K562 (cell line): ENCODE data around the gene FAM98C. TPM values are rescaled to one million over a fixed set of nuclear protein-coding genes. Genes with fewer than 3 reads are reported as not detected.

Experiments
- CREB3 ChIP-seq: fragments of 450-650 bp; conservative IDR thresholded peaks from 2 replicates; pipeline ENCODE4 v1.6.1; 2016; ENCODE audit warnings: missing genetic modification characterization, low read depth, mild to moderate bottlenecking, missing compliant biosample characterization, moderate library complexity
- E2F1 ChIP-seq: sonication (generic); formaldehyde crosslinking; IDR thresholded peaks from 2 replicates; pipeline ENCODE4 v1.8.1; 2023; ENCODE audit warnings: mild to moderate bottlenecking, missing genetic modification reagents, moderate library complexity
- HEY1 ChIP-seq: fragments of 250-450 bp; sonication (Bioruptor Pico); IDR thresholded peaks from 2 replicates; pipeline ENCODE4 v1.5.0; 2020; ENCODE audit warnings: mild to moderate bottlenecking, moderate library complexity, borderline replicate concordance
- NFRKB ChIP-seq: fragments of 450-650 bp; IDR thresholded peaks from 2 replicates; pipeline ENCODE4 v1.6.1; 2016; ENCODE audit warnings: low read depth
- RFX5 ChIP-seq: IDR thresholded peaks from 2 replicates; pipeline ENCODE4 v1.6.1; 2011; ENCODE audit warnings: low read depth, mild to moderate bottlenecking, improper control_type of control experiment, low read length
- SIN3A ChIP-seq, 2 experiments: fragments of 150-350 bp in 1 of 2; IDR thresholded peaks; 2 replicates each; pipeline ENCODE4 v1.6.1; 2011 to 2016; ENCODE audit warnings: borderline replicate concordance in 2 of 2, low read depth in 2 of 2, low read length in 2 of 2, mild to moderate bottlenecking in 2 of 2, moderate library complexity in 2 of 2; ENCODE audit not compliant: control insufficient read depth in 1 of 2
- SMARCA4 ChIP-seq: fragments of 450-650 bp; IDR thresholded peaks from 2 replicates; pipeline ENCODE4 v1.6.1; 2016
- TAF7 ChIP-seq: fragments of 450-650 bp; IDR thresholded peaks from 2 replicates; pipeline ENCODE4 v1.6.1; 2016; ENCODE audit warnings: missing genetic modification characterization, missing compliant biosample characterization
- TAL1 ChIP-seq: fragments of 450-650 bp; IDR thresholded peaks from 2 replicates; pipeline ENCODE4 v1.6.1; 2016; ENCODE audit warnings: mild to moderate bottlenecking
- ZNF75A ChIP-seq: fragments of 450-650 bp; formaldehyde crosslinking; IDR thresholded peaks from 2 replicates; pipeline ENCODE4 v1.4.0; 2020; ENCODE audit warnings: mild to moderate bottlenecking
- polyA plus RNA-seq, 8 experiments: library from polyadenylated mRNA; depleted of rRNA in 4 of 8; stranded (reverse) in 5 of 8; unstranded in 3 of 8; fragments of >200 nt; fragmentation: Nextera tagmentation in 2 of 8; fragmentation: Illumina TruSeq in 1 of 8; extraction: Ambion mirVana in 2 of 8; extraction: Trizol in 1 of 8; gene quantifications; 2 replicates each; pipeline versions ENCODE4 v1.2.1 to v1.2.3, GENCODE V29; 2011 to 2014; ENCODE audit warnings: inconsistent platforms in 1 of 8, missing spikeins in 1 of 8
- total RNA-seq, 7 experiments: library from RNA; depleted of rRNA in 6 of 7; stranded (reverse); fragments of >200 nt in 6 of 7; fragmentation: Illumina TruSeq in 2 of 7; extraction: Trizol in 2 of 7; gene quantifications; 2 replicates each; pipeline versions ENCODE4 v1.2.1 to v1.2.3, GENCODE V29; 2011 to 2021; ENCODE audit warnings: low replicate concordance in 1 of 7
- TF ChIP-seq, protein P1 (sequence below): fragments of 250-450 bp; sonication (Bioruptor Pico); IDR thresholded peaks from 2 replicates; pipeline ENCODE4 v1.4.0; 2020; ENCODE audit warnings: mild to moderate bottlenecking, moderate library complexity
- TF ChIP-seq, protein P2 (sequence below): sonication (generic); formaldehyde crosslinking; IDR thresholded peaks from 2 replicates; pipeline ENCODE4 v1.8.1; 2023; ENCODE audit warnings: missing genetic modification reagents, mild to moderate bottlenecking, borderline replicate concordance
- TF ChIP-seq, protein P3 (sequence below): fragments of 250-450 bp; sonication (Bioruptor Pico); IDR thresholded peaks from 2 replicates; pipeline ENCODE4 v1.8.0; 2022; ENCODE audit warnings: inconsistent platforms
- TF ChIP-seq, protein P4 (sequence below): fragments of 450-650 bp; IDR thresholded peaks from 2 replicates; pipeline ENCODE4 v1.6.1; 2016; ENCODE audit warnings: borderline replicate concordance

FAM98C gene
- total and polyA plus RNA-seq, 9 of the 15 experiments (the other 6 are each of a cell fraction or from before 2014, with no cell fraction given) = 1.7 to 43.8 (median 13.7) TPM

- TF ChIP-seq, protein P1, sequence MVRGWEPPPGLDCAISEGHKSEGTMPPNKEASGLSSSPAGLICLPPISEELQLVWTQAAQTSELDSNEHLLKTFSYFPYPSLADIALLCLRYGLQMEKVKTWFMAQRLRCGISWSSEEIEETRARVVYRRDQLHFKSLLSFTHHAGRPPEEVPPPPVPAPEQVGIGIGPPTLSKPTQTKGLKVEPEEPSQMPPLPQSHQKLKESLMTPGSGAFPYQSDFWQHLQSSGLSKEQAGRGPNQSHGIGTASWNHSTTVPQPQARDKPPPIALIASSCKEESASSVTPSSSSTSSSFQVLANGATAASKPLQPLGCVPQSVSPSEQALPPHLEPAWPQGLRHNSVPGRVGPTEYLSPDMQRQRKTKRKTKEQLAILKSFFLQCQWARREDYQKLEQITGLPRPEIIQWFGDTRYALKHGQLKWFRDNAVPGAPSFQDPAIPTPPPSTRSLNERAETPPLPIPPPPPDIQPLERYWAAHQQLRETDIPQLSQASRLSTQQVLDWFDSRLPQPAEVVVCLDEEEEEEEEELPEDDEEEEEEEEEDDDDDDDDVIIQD (CRISPR knock-in tag) = no peak
- TF ChIP-seq, protein P2, sequence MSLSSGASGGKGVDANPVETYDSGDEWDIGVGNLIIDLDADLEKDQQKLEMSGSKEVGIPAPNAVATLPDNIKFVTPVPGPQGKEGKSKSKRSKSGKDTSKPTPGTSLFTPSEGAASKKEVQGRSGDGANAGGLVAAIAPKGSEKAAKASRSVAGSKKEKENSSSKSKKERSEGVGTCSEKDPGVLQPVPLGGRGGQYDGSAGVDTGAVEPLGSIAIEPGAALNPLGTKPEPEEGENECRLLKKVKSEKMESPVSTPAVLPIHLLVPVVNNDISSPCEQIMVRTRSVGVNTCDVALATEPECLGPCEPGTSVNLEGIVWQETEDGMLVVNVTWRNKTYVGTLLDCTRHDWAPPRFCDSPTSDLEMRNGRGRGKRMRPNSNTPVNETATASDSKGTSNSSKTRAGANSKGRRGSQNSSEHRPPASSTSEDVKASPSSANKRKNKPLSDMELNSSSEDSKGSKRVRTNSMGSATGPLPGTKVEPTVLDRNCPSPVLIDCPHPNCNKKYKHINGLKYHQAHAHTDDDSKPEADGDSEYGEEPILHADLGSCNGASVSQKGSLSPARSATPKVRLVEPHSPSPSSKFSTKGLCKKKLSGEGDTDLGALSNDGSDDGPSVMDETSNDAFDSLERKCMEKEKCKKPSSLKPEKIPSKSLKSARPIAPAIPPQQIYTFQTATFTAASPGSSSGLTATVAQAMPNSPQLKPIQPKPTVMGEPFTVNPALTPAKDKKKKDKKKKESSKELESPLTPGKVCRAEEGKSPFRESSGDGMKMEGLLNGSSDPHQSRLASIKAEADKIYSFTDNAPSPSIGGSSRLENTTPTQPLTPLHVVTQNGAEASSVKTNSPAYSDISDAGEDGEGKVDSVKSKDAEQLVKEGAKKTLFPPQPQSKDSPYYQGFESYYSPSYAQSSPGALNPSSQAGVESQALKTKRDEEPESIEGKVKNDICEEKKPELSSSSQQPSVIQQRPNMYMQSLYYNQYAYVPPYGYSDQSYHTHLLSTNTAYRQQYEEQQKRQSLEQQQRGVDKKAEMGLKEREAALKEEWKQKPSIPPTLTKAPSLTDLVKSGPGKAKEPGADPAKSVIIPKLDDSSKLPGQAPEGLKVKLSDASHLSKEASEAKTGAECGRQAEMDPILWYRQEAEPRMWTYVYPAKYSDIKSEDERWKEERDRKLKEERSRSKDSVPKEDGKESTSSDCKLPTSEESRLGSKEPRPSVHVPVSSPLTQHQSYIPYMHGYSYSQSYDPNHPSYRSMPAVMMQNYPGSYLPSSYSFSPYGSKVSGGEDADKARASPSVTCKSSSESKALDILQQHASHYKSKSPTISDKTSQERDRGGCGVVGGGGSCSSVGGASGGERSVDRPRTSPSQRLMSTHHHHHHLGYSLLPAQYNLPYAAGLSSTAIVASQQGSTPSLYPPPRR (CRISPR knock-in tag) = 0 out of 2 replicates have a peak, but pooled peaks have one; percentile 23
- TF ChIP-seq RFX5 (no peak), TAL1 (0 out of 2 replicates have a peak, but pooled peaks have one; percentile 6), CREB3 (tag) (no peak), E2F1 (CRISPR knock-in tag) (no peak), ZNF75A (CRISPR knock-in tag) (0 out of 2 replicates have a peak, but pooled peaks have one; percentile 45), SMARCA4 (no peak), NFRKB (no peak), TAF7 (peak; percentile 57; the same call in 1 of the 2 replicates), SIN3A (IDR thresholded peaks at IDR 0.05; ENCODE audit: borderline replicate concordance in 2 of 2, control insufficient read depth in 1 of 2, low read depth in 2 of 2, low read length in 2 of 2) (0 out of 4 replicates have a peak, but pooled peaks of 1 of the 2 experiments have one; percentile 9), HEY1 (CRISPR knock-in tag) (0 out of 2 replicates have a peak, but pooled peaks have one; percentile 58)
- TF ChIP-seq, protein P3, sequence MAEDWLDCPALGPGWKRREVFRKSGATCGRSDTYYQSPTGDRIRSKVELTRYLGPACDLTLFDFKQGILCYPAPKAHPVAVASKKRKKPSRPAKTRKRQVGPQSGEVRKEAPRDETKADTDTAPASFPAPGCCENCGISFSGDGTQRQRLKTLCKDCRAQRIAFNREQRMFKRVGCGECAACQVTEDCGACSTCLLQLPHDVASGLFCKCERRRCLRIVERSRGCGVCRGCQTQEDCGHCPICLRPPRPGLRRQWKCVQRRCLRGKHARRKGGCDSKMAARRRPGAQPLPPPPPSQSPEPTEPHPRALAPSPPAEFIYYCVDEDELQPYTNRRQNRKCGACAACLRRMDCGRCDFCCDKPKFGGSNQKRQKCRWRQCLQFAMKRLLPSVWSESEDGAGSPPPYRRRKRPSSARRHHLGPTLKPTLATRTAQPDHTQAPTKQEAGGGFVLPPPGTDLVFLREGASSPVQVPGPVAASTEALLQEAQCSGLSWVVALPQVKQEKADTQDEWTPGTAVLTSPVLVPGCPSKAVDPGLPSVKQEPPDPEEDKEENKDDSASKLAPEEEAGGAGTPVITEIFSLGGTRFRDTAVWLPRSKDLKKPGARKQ (CRISPR knock-in tag) = no peak
- TF ChIP-seq, protein P4, sequence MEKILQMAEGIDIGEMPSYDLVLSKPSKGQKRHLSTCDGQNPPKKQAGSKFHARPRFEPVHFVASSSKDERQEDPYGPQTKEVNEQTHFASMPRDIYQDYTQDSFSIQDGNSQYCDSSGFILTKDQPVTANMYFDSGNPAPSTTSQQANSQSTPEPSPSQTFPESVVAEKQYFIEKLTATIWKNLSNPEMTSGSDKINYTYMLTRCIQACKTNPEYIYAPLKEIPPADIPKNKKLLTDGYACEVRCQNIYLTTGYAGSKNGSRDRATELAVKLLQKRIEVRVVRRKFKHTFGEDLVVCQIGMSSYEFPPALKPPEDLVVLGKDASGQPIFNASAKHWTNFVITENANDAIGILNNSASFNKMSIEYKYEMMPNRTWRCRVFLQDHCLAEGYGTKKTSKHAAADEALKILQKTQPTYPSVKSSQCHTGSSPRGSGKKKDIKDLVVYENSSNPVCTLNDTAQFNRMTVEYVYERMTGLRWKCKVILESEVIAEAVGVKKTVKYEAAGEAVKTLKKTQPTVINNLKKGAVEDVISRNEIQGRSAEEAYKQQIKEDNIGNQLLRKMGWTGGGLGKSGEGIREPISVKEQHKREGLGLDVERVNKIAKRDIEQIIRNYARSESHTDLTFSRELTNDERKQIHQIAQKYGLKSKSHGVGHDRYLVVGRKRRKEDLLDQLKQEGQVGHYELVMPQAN = 0 out of 2 replicates have a peak, but pooled peaks have one; percentile 44
Measured at GRCh38 chr19:38373907-38374331, 29.0 kb upstream of the FAM98C start (continued).
